B cell (primary cell): ENCODE measurements around the gene MPPE1. TPM values are rescaled to one million over a fixed set of nuclear protein-coding genes. Genes with fewer than 3 reads are reported as not detected.
"Not testable (repeated sequence)": the region's sequence is repeated elsewhere in the genome, so short reads cannot be mapped to it uniquely, and the experiment has no call there.

ENCODE experiments used
- ATAC-seq: fragments of 200-7000 bp; cut with Tn5 transposase; one replicate; pipeline ENCODE4 v1.10.0; 2021; ENCODE audit warnings: low read depth, mild to moderate bottlenecking, moderate number of reproducible peaks, moderate library complexity
- CTCF ChIA-PET: fragments of 350-600 bp; sonication (Branson Sonifier 250); formaldehyde crosslinking; loops from one replicate; lab custom pipeline; 2021; ENCODE audit warnings: antibody characterized with exemption, inconsistent platforms; lab: Charles Lee
- POLR2A ChIA-PET: fragments of 350-600 bp; sonication (Branson Sonifier 250); formaldehyde crosslinking; loops from one replicate; lab custom pipeline; 2021; ENCODE audit warnings: antibody characterized with exemption; lab: Charles Lee
- DNase-seq: peaks from one replicate; pipeline ENCODE4 v3.0.0; 2013
- H2AFZ ChIP-seq: 2 replicates; pipeline ENCODE4 v1.6.1; 2012; ENCODE audit warnings: mild to moderate bottlenecking, low read depth, low read length; ENCODE audit not compliant: insufficient read depth, poor library complexity, severe bottlenecking
- H3K27ac ChIP-seq, 2 donors: 1 replicate in 1 of 2; 2 replicates in 1 of 2; pipeline ENCODE4 v1.5.1; 2012 to 2013; ENCODE audit warnings: low read length in 2 of 2, mild to moderate bottlenecking in 2 of 2, moderate library complexity in 1 of 2
- H3K27me3 ChIP-seq, 4 experiments: fragments of 200-600 bp in 1 of 4; sonication (generic) in 1 of 4; replicated peaks in 1 of 4; 1 replicate in 2 of 4; 2 replicates in 2 of 4; pipeline versions ENCODE4 v1.6.1 to v1.7.0; 2013 to 2016; ENCODE audit warnings: low read length in 3 of 4, mild to moderate bottlenecking in 2 of 4, mixed read lengths in 1 of 4, moderate library complexity in 1 of 4; ENCODE audit not compliant: insufficient read depth in 4 of 4, control insufficient read depth in 3 of 4; ENCODE audit errors: control extremely low read depth in 1 of 4
- H3K36me3 ChIP-seq, 2 experiments: replicated peaks in 1 of 2; 1 replicate in 1 of 2; 2 replicates in 1 of 2; pipeline versions ENCODE4 v1.6.1 to v1.7.1; 2013; ENCODE audit warnings: low read length in 1 of 2; ENCODE audit not compliant: insufficient read depth in 2 of 2, control insufficient read depth in 1 of 2; ENCODE audit errors: control extremely low read depth in 1 of 2, extremely low read depth in 1 of 2
- H3K4me1 ChIP-seq, 2 donors: fragments of 200-600 bp in 1 of 2; sonication (generic) in 1 of 2; 1 replicate in 1 of 2; 2 replicates in 1 of 2; pipeline versions ENCODE4 v1.5.1 to v1.6.1; 2013 to 2017; ENCODE audit warnings: low read length in 2 of 2; ENCODE audit not compliant: control insufficient read depth in 2 of 2, insufficient read depth in 2 of 2
- H3K4me2 ChIP-seq: replicated peaks from 2 replicates; pipeline ENCODE3; 2012; ENCODE audit warnings: mild to moderate bottlenecking, low read depth, low read length; ENCODE audit not compliant: poor library complexity, severe bottlenecking
- H3K4me3 ChIP-seq, 5 experiments: fragments of 200-600 bp in 1 of 5; sonication (generic) in 1 of 5; 1 replicate in 3 of 5; 2 replicates in 2 of 5; pipeline versions ENCODE4 v1.5.1 to v1.7.0; 2011 to 2016; ENCODE audit warnings: low read length in 4 of 5, mild to moderate bottlenecking in 4 of 5, low read depth in 2 of 5, control low read depth in 1 of 5, moderate library complexity in 1 of 5; ENCODE audit not compliant: insufficient read depth in 1 of 5; ENCODE audit errors: control extremely low read depth in 1 of 5, extremely low read depth in 1 of 5
- H3K79me2 ChIP-seq: fragments of 200-600 bp; sonication (generic); one replicate; pipeline ENCODE4 v1.6.0; 2016; ENCODE audit warnings: low read length; ENCODE audit not compliant: control insufficient read depth, insufficient read depth
- H3K9ac ChIP-seq: fragments of 200-600 bp; sonication (generic); 2 replicates; pipeline ENCODE4 v1.6.1; 2017; ENCODE audit warnings: mild to moderate bottlenecking, low read length, moderate library complexity
- H3K9me3 ChIP-seq, 3 donors: one replicate each; pipeline versions ENCODE4 v1.6.1 to v1.7.1; 2013; ENCODE audit warnings: low read length in 2 of 3; ENCODE audit not compliant: control insufficient read depth in 2 of 3, insufficient read depth in 1 of 3; ENCODE audit errors: control extremely low read depth in 1 of 3
- H4K20me1 ChIP-seq: 2 replicates; pipeline ENCODE4 v1.6.0; 2012; ENCODE audit warnings: mild to moderate bottlenecking, low read length; ENCODE audit not compliant: insufficient read depth, control insufficient read depth, poor library complexity, severe bottlenecking
- H3K27ac Mint-ChIP-seq: one replicate; pipeline ENCODE4 v1.8.0; 2021; ENCODE audit warnings: mixed read lengths
- H3K27me3 Mint-ChIP-seq: one replicate; pipeline ENCODE4 v1.8.0; 2021; ENCODE audit warnings: mixed read lengths
- H3K4me1 Mint-ChIP-seq: one replicate; pipeline ENCODE4 v1.8.0; 2021; ENCODE audit warnings: mixed read lengths
- H3K4me3 Mint-ChIP-seq: one replicate; pipeline ENCODE4 v1.8.0; 2021; ENCODE audit warnings: mixed read lengths
- H3K9me3 Mint-ChIP-seq: one replicate; pipeline ENCODE4 v1.8.0; 2022; ENCODE audit warnings: mixed read lengths; ENCODE audit not compliant: insufficient read depth
- EZH2 ChIP-seq: IDR thresholded peaks from 2 replicates; pipeline ENCODE4 v1.6.1; 2012; ENCODE audit warnings: borderline replicate concordance, low read depth, mild to moderate bottlenecking, moderate library complexity, low read length; ENCODE audit not compliant: insufficient read depth, poor library complexity, severe bottlenecking
- WGBS: methylation state at CpG from one replicate; pipeline ENCODE4 v1.1.5; 2013; ENCODE audit warnings: missing lambda C conversion rate; ENCODE audit not compliant: insufficient coverage; 5-methylcytosine and 5-hydroxymethylcytosine counted together
- intact Hi-C: fragments of 100-400 bp; cut with micrococcal nuclease; formaldehyde crosslinking; loops from one replicate; pipeline ENCODE4 v1.10.0; 2022
- polyA plus RNA-seq: library from polyadenylated mRNA; depleted of rRNA; stranded (reverse); fragments of >200 nt; gene quantifications from 2 replicates; pipeline ENCODE4 v1.2.3, GENCODE V29; 2012
- total RNA-seq, 2 donors: library from RNA; stranded (reverse); fragments of 120-200 nt in 1 of 2; gene quantifications; 1 replicate in 1 of 2; 2 replicates in 1 of 2; pipeline versions ENCODE4 v1.2.3 to v1.2.4, GENCODE V29; 2013 to 2022
- TF ChIP-seq, protein P1 (sequence below): fragments of 200-600 bp; IDR thresholded peaks from one replicate; pipeline ENCODE4 v1.8.0; 2022; ENCODE audit warnings: antibody characterized with exemption, mild to moderate bottlenecking

The MPPE1 gene
- total and polyA plus RNA-seq, 2 donors (not counting 1 experiment from before 2014, with no cell fraction given), result 51.1 to 57.5 TPM

GRCh38 chr18:11897781-11898180 lies 10.3 kb downstream of the MPPE1 start:
- H3K9me3 Mint-ChIP-seq, result no peaks in the 10 kb centered on the region
- Histone ChIP-seq H3K36me3 (peaks cover 0 to 43% of the 10 kb centered on the region in 2 experiments), H4K20me1 (no peaks in the 10 kb centered on the region), H3K4me2 (no peak overlapping the region), H3K4me1 (peaks cover 3 to 6% of the 10 kb centered on the region in 2 donors), H3K27ac (no peak overlapping the region), H3K4me3 (no peak overlapping the region), H3K27me3 (no peaks in the 10 kb centered on the region), H2AFZ (no peak overlapping the region), H3K79me2 (no peaks in the 10 kb centered on the region), H3K9ac (no peak overlapping the region), H3K9me3 (no peaks in the 10 kb centered on the region)
- ATAC-seq (no peak), DNase-seq (no peak)
- CTCF ChIA-PET, result no interaction called here
- no peak overlapping the region for H3K4me3 Mint-ChIP-seq
- POLR2A ChIA-PET, result no interaction called here
- WGBS, result 100% methylated on average over 1 of the region's 1 CpG
- H3K27ac Mint-ChIP-seq, result no peak overlapping the region
- no peaks in the 10 kb centered on the region for H3K27me3 Mint-ChIP-seq
- intact Hi-C loops, result no loop called here
- peaks cover 5% of the 10 kb centered on the region for H3K4me1 Mint-ChIP-seq
- TF ChIP-seq, protein P1, sequence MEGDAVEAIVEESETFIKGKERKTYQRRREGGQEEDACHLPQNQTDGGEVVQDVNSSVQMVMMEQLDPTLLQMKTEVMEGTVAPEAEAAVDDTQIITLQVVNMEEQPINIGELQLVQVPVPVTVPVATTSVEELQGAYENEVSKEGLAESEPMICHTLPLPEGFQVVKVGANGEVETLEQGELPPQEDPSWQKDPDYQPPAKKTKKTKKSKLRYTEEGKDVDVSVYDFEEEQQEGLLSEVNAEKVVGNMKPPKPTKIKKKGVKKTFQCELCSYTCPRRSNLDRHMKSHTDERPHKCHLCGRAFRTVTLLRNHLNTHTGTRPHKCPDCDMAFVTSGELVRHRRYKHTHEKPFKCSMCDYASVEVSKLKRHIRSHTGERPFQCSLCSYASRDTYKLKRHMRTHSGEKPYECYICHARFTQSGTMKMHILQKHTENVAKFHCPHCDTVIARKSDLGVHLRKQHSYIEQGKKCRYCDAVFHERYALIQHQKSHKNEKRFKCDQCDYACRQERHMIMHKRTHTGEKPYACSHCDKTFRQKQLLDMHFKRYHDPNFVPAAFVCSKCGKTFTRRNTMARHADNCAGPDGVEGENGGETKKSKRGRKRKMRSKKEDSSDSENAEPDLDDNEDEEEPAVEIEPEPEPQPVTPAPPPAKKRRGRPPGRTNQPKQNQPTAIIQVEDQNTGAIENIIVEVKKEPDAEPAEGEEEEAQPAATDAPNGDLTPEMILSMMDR, result no peak
- no peak for TF ChIP-seq EZH2

DNA sequence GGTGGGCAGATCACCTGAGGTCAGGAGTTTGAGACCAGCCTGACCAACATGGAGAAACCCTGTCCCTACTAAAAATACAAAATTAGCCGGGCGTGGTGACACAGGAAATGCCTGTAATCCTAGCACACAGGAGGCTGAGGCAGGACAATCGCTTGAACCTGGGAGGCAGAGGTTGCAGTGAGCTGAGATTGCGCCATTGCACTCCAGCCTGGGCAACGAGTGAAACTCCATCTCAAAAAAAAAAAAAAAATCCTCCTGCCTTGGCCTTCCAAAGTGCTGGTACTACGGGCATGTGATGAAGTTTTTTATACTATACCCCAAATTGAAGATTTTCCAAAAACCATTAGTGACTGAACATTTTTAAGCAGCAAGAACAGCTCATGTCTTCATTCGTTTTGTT lies 15.7 kb downstream of the MPPE1 start:
- H3K4me3 Mint-ChIP-seq, H3K27ac Mint-ChIP-seq, H3K27me3 Mint-ChIP-seq, intact Hi-C loops, DNase-seq, H3K9me3 Mint-ChIP-seq, H3K4me1 Mint-ChIP-seq, H3K4me3 ChIP-seq, CTCF ChIA-PET, POLR2A ChIA-PET, H4K20me1 ChIP-seq, H3K4me2 ChIP-seq, H3K4me1 ChIP-seq, H3K9ac ChIP-seq, H3K27ac ChIP-seq, H3K27me3 ChIP-seq, H3K79me2 ChIP-seq, H3K9me3 ChIP-seq, ATAC-seq, H2AFZ ChIP-seq: not testable (repeated sequence)
- H3K36me3 ChIP-seq, result peaks cover 3 to 48% of the 10 kb centered on the region in 2 experiments
- 96% methylated on average over 3 of the region's 7 CpGs for WGBS
